Activated B cell treated with CpG ODN at 0.5 μM for 24 hours (primary cell): ENCODE measurements around the gene IRX1. TPM values are rescaled to one million over a fixed set of nuclear protein-coding genes. Genes with fewer than 3 reads are reported as not detected.

Source experiments
- ATAC-seq: fragments of 200-7000 bp; cut with Tn5 transposase; one replicate; pipeline ENCODE4 v1.10.0; 2021; ENCODE audit warnings: low read depth, mild to moderate bottlenecking, moderate library complexity
- CTCF ChIA-PET: fragments of 350-600 bp; sonication (Branson Sonifier 250); formaldehyde crosslinking; loops from one replicate; lab custom pipeline; 2021; ENCODE audit warnings: antibody characterized with exemption; lab: Charles Lee
- POLR2A ChIA-PET: fragments of 350-600 bp; sonication (Branson Sonifier 250); formaldehyde crosslinking; loops from one replicate; lab custom pipeline; 2021; ENCODE audit warnings: antibody characterized with exemption; lab: Charles Lee
- DNase-seq: peaks from one replicate; pipeline ENCODE4 v3.0.0; 2022
- H3K27ac Mint-ChIP-seq: one replicate; pipeline ENCODE4 v1.8.0; 2020; ENCODE audit warnings: mixed read lengths
- H3K27me3 Mint-ChIP-seq: one replicate; pipeline ENCODE4 v1.8.0; 2021; ENCODE audit warnings: mixed read lengths
- H3K36me3 Mint-ChIP-seq: one replicate; pipeline ENCODE4 v1.8.0; 2021; ENCODE audit warnings: low read depth, mixed read lengths
- H3K4me1 Mint-ChIP-seq: one replicate; pipeline ENCODE4 v1.8.0; 2021; ENCODE audit warnings: mixed read lengths
- H3K4me3 Mint-ChIP-seq: one replicate; pipeline ENCODE4 v1.8.0; 2020; ENCODE audit warnings: mild to moderate bottlenecking, mixed read lengths
- H3K9me3 Mint-ChIP-seq: one replicate; pipeline ENCODE4 v1.8.0; 2020; ENCODE audit warnings: mixed read lengths
- CTCF ChIP-seq: fragments of 200-600 bp; IDR thresholded peaks from one replicate; pipeline ENCODE4 v1.8.0; 2022; ENCODE audit warnings: antibody characterized with exemption, mild to moderate bottlenecking
- intact Hi-C: fragments of 100-400 bp; cut with micrococcal nuclease; formaldehyde crosslinking; loops from one replicate; pipeline ENCODE4 v1.15.1; 2024
- total RNA-seq: library from RNA; stranded (reverse); gene quantifications from 2 replicates; pipeline ENCODE4 v1.2.3, GENCODE V29; 2022

IRX1 gene
- total RNA-seq, 1 donor from 2014 or later, result not detected

DNA sequence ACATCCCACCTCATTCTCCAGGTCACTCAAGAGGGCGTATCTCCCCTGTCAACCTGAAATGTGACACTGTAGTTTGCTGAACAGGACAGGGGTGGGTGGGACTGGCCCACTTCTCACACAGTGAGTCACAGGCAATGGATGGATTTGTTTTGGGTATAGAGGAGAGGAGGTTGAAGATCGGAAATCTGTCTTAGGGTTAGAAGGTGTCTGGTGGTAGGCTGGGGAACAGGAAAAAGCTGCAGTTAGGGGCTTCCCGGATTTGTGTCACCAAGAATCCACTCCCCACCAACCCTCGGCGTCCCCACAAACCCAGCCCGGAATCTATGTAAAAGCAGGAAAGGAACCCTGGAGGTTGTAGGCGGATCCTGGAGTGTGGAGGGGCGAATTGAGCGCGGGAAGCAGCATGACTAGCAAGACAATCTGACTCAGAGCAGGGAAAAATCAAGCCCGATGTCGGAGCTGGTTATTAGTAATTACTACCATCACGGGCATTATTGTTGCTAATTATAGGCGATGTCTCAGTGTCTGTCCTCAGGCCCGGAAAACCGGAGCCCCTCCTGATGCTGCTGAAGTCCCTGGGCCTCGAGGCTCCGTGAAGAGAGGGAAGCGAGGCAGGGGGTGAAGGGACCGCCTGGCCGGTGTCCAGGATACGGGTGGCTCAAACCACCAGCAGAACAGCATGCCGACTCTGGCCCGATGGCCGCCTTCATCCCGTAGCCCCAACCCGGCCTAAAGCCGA lies 1.7 kb upstream of the IRX1 start:
- DNase-seq (no peak), ATAC-seq (no peak)
- H3K36me3 Mint-ChIP-seq, result no peaks in the 10 kb centered on the region
- peaks cover 56% of the 10 kb centered on the region for H3K27me3 Mint-ChIP-seq
- CTCF ChIA-PET, result no interaction called here
- no peak for TF ChIP-seq CTCF
- H3K4me3 Mint-ChIP-seq, result no peak overlapping the region
- intact Hi-C loops, result loop anchor here (10.0 kb wide), 1 partner anchor 839 kb away; the partner anchor contains the start of gene IRX2
- H3K27ac Mint-ChIP-seq, result no peak overlapping the region
- H3K4me1 Mint-ChIP-seq, result no peaks in the 10 kb centered on the region
- H3K9me3 Mint-ChIP-seq, result no peaks in the 10 kb centered on the region
- POLR2A ChIA-PET, result no interaction called here

DNA sequence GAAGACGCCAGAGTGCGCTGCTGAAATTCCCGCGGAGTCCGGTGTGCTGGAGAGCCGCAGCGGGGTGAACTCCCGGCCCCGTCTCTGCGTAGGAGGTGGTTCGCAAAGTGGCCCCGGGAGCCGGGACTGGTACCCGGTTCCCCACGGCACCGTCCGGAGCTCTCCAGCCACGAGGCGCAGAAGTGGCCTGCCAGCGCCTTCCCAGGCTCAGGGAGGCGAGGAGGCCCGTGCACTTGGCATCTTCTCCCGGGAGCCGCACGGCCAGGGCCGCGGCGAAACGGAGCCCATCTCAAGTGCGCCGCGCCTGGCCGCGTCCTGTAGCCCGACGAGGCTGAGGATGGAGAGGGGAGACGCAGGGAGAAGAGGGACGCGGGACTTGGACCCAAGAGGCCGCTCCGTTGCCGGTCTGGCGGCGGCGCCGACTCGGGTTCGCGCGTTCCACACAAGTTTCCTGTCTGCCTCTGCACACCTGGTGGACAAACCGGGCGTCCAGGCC lies 1.1 kb upstream of the IRX1 start:
- DNase-seq (no peak), ATAC-seq (no peak)
- intact Hi-C loops, result loop anchor here (10.0 kb wide), 1 partner anchor 840 kb away; the partner anchor contains the start of gene IRX2
- POLR2A ChIA-PET, result no interaction called here
- Mint-ChIP-seq H3K27ac (no peak overlapping the region), H3K27me3 (peaks cover 58% of the 10 kb centered on the region), H3K4me3 (no peak overlapping the region), H3K9me3 (no peaks in the 10 kb centered on the region), H3K36me3 (no peaks in the 10 kb centered on the region), H3K4me1 (no peaks in the 10 kb centered on the region)
- TF ChIP-seq CTCF, result no peak
- CTCF ChIA-PET, result no interaction called here

GRCh38 chr5:3596261-3596825 lies 711 bp downstream of the IRX1 start:
- POLR2A ChIA-PET, result no interaction called here
- no peak overlapping the region for H3K4me3 Mint-ChIP-seq

DNA sequence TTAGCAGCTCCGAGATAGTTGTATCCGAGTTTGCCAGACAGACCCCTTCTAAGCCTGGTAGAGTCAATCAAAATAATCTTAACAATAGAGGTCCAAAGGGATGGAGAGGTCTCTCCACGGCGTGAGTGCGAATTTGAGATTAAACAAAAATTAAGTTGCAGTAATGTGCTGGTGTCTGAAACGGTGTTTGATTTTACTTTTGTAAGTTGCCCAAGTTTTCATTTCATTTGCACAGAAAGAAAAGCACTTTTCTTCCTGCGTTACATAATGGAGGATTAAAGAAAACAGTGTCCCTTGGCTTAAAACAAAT lies 1.2 kb downstream of the IRX1 start:
- intact Hi-C loops, result loop anchor here (10.0 kb wide), 1 partner anchor 842 kb away; the partner anchor contains the start of gene IRX2
- no peak overlapping the region for H3K27ac Mint-ChIP-seq
- H3K36me3 Mint-ChIP-seq, result no peaks in the 10 kb centered on the region
- H3K4me1 Mint-ChIP-seq, result no peaks in the 10 kb centered on the region
- no peak overlapping the region for H3K4me3 Mint-ChIP-seq
- ChIA-PET POLR2A (no interaction called here), CTCF (no interaction called here)
- no peak for DNase-seq
- TF ChIP-seq CTCF, result no peak
- no peaks in the 10 kb centered on the region for H3K9me3 Mint-ChIP-seq
- ATAC-seq, result no peak
- peaks cover 55% of the 10 kb centered on the region for H3K27me3 Mint-ChIP-seq

More at GRCh38 chr5:3596261-3596825, 711 bp downstream of the IRX1 start:
- no peak for DNase-seq
- Mint-ChIP-seq H3K27me3 (peaks cover 53% of the 10 kb centered on the region), H3K4me1 (no peaks in the 10 kb centered on the region), H3K36me3 (no peaks in the 10 kb centered on the region), H3K27ac (no peak overlapping the region), H3K9me3 (no peaks in the 10 kb centered on the region)
- ATAC-seq, result no peak
- CTCF ChIA-PET, result no interaction called here
- TF ChIP-seq CTCF, result no peak
- intact Hi-C loops, result loop anchor here (10.0 kb wide), 1 partner anchor 842 kb away; the partner anchor contains the start of gene IRX2
